ENCODE data around the gene ASMT. TPM values are rescaled to one million over a fixed set of nuclear protein-coding genes. Genes with fewer than 3 reads are reported as not detected.

ASMT gene
- total RNA-seq: not detected in 2 replicates

GRCh38 chrX:1614927-1615326 is at the start of gene ASMT:
Gene ASMT, plus strand, starts transcription at chrX:1615059. Its CDS starts 141 bp downstream, at chrX:1615200.

GRCh38 chrX:1591102-1591862 is 23.6 kb upstream of the ASMT start, which contains the start of gene AKAP17A:
Gene AKAP17A, plus strand, starts transcription at chrX:1591604. Its CDS starts 1,859 bp downstream, at chrX:1593463.

Other genes with a start within 250 kb of the ASMT start
- 365 and 399 TPM in 2 replicates for gene SLC25A6, start 222.9 kb upstream of the ASMT start, total RNA-seq
- gene ASMTL, start 162.2 kb upstream of the ASMT start, total RNA-seq: 42.0 and 49.2 TPM in 2 replicates
- not detected in 2 replicates for gene P2RY8, start 77.9 kb upstream of the ASMT start, total RNA-seq
- gene AKAP17A, start 23.5 kb upstream of the ASMT start, total RNA-seq: 26.1 and 27.7 TPM in 2 replicates

Data from cardiac ventricle fibroblast (primary cell).